GM21447 (cell line): Measurements from ENCODE around the gene CD34.
"Not testable (repeated sequence)": the region's sequence is repeated elsewhere in the genome, so short reads cannot be mapped to it uniquely, and the experiment has no call there.

Experiments
- ATAC-seq: cut with Tn5 transposase; IDR thresholded peaks from one replicate; pipeline ENCODE4 v1.9.1; 2021; ENCODE audit not compliant: unreplicated experiment

Gene CD34

DNA sequence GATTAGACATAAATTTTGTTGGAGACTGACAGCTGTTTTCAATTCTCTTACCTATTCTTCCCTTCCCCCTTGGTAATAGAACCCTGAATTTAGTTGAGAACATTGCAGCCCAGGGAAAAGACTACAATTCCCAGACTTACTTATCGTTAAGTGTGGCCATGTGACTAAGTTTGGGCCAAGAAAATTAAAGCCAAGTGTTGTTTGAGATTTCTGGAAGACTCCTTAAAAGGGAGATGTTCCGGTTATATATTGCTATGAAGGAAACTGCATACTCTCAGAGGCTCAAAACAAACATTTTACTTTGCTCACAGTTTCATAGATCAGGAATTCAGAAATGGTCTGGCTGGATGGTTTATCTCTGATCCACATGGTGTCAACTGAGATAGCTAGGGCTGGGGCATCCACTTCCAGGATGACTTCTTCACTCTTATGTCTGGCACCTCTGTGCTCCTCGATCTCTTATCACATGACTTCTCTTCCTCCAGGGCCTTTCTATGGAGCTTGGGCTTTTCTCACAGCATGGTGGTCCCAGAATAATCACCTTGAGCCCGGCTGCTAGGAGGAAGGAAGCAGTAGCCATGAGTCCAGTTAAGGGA lies 22.4 kb upstream of the CD34 start:
- ATAC-seq = no peak

DNA sequence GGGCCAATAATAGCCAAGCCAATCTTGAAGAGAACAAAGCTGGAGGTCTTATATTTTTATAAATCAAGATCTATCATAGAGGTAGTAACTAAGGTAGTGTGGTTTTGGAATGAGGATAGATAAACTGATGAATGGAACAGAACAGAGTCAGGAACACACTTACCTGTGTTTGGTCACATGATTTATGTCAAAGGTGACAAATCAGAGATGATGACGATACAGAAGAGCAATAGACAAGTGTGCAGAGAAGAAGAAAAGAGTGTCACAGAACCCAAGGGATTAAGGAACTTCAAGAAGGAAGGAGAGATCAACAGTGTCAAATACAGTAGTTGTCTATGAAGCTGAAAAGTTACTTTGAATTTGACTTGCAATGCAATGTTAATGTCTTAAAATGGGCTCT lies 16.1 kb upstream of the CD34 start:
- no peak for ATAC-seq

DNA sequence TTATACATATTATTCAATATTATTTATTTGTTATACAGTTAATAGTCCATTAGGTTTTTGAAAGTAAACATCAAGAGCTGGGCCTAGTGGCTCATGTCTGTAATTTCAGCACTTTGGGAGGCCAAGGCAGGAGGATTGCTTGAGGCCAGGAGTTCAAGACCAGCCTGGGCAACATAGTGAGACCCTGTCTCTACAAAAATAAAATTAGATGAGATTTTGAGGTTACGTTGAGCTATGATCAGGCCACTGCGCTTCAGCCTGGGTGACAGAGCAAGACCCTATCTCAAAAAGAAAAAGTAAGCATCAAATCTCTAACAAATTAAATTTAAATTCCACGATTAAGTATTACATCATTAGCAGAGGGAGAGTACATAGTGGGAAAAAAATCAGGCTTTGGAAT lies 15.0 kb upstream of the CD34 start:
- not testable (repeated sequence) for ATAC-seq

DNA sequence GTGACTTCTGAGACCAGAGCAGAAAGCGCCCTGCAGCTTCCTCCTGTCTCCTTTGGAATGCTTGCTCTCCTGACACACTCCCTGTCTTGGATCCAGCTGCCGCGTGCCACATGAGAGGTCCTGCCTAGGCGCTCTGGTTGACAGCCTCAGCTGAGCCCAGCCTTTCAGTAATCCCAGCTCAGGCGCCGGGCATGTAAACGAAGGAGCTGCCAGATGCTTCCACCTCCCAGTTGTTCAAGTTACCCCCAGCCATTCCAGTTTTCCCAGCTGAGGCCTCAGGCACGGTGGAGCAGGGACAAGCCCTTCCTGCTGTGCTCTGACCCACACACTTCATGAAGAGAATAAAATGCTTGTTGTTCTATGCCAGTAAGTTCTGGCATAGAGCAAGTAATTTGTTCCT lies 14.3 kb upstream of the CD34 start:
- ATAC-seq = no peak

DNA sequence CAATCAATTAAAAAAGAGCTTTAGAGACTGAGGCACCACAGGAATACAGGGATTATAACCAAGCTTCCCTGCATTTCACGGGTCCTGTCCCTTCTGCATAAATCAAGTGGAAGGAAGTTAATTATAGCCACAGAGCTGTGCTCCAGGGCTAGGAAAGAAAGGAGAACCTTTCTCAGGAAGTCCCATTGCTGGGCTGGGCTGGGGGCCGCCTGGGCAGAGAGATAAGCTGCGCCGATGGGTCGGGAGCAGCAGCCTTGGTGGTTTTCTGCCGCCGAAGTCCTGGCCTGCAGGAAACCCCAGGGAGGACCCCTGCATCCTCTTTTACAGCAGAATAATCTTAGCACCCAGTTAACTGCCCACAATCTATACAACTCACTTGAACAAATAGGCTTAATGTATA lies 12.6 kb upstream of the CD34 start:
- no peak for ATAC-seq

DNA sequence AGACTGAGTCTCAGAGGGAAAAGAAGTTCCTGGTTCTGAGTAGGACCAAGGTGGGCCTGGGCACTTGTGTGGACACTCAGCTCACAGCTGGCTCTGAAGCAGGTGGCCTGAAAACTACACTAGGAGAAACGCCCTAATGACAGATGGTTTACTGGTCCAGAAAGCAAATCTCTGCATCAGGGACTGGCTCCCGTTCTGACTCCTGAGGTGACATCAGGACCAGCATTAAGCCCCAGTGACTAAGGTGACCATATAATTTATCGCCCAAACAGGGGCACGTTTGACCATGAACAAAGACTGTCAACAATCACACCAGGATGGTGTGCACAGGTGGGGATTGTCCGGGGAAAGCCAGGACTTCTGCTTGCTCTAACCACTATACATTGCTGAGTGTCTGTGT lies 12.2 kb upstream of the CD34 start:
- ATAC-seq = no peak

DNA sequence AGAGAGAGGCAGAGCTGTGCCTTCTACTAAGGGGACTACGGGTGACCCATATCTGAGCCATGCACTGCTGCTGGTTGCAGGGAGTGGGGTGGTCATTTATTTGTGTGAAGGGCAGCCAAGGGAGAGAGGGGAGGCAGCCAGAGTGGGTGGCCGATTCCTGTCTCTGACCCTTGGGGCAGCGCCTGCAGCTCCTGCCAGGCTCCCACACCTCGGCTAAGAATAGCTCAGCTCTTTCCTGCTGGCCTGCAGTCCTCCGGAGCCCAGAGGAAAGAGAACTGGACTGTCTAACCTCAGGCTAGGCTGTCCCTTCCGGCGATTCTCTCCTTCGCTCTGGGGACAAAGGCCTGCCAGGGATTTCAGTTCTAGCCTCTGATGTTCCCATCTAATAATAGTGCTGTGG lies 11.6 kb upstream of the CD34 start:
- no peak for ATAC-seq

DNA sequence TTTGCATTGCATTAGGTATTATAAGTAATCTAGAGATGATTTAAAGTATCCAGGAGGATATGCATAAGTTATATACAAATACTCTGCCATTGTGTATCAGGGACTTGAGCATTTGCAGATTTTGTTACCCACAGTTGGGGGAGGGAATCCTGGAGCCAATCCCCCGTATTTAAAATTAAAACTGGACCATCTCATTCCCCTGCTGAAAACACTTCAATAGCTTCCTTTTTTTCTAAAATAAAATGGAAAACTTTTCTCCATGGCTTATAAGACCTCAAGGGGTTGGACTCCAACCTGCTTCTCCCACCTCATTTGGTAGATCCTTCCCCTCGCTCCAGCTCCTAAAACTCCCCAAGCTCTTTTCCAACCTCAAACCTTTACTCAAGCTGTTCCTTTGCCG lies 10.4 kb upstream of the CD34 start:
- no peak for ATAC-seq

DNA sequence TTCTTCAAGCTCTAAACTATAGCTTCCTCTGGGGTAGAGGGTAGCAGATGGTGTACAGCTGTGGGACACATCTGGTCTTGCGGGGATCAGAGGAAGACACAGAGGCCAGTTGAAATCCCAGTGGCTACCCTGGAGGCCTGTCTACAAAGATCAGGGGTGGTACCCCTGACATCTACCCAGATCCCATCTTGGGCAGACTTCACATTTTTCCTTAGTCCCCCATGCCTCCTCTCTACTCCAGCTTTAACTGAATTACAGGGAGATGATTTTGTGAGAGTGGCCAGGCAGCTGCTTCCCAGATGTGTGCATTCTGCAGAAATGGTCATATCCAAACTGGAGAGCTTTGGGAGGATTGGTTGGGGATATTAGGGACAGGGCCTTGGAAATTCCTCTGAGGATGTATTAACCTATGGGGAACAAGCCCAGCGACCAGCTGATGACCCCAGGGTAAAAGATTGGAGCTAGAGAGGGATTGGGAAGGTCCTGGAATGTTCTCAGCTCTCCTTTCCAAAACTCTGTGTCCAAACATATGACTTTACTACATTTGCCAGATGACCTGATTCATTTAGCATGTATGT lies 9.6 kb upstream of the CD34 start:
- no peak for ATAC-seq

DNA sequence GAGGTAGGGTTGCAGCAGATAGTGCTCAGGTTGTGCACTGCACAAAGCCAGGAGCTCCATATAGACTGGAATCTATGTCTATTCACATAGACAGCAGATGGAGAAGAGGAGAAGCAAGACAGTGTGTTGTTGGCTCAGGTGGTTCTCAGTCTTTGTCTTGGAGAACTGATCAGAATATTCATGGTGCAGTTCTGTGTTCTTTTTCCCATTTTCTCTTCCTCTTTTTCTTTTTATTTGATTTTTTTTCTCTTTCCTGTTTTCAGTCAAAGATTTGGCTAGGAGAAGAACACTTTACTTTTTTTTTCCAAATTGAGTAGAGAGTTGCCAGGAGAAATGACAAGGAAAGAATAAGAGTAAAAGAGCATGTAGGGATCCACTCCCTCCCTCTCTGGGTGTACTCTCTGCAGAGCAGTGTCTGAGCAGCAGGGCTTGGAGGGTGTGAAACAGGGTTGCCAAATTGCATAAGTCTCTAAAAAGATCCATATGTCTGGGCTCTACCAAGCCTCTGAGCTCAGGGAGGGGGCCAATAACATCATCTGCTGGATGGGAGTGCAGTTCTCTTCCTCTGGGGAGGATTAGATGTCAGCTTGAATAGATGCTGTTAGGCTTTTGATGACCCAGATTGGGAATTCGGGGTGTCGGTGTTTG lies 8.7 kb upstream of the CD34 start:
- no peak for ATAC-seq

DNA sequence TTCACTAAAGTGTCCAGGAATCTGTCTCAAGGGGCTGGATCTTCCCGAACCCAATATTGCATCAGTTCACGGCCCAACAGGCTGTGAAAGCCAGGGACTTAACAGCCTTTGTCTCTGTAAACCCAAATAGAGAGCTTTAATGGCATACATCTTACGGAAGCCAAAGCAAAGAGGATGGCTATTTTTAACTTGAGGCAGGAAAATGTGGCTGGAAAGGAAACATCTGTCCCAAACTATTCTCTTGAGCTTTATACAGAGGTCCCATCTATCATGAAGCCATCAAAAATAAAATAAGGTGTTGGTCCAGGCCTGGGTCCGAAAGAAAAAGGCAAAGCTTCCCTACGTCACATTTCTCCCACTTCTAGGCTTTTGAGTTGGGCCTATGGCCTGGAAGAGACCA lies 7.7 kb upstream of the CD34 start:
- ATAC-seq = no peak

DNA sequence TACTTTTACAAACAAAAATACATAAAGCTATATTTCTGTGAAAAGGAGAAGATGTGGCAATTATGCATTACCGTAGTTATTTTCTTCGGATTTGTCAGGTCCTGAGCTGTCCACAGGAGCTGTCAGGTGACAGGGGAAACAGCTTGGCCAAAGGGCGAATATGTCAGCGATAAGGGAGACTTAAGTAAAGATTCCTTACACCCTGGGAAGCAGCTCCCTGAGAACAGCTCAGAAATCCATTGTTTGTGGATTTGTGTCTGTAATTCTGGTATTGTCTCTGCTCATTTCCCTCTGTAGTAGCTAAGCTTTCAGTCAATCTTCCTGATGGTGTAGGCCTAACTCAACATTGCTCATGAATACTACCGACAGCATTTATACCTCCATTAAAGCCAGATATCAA lies 7.1 kb upstream of the CD34 start:
- no peak for ATAC-seq

DNA sequence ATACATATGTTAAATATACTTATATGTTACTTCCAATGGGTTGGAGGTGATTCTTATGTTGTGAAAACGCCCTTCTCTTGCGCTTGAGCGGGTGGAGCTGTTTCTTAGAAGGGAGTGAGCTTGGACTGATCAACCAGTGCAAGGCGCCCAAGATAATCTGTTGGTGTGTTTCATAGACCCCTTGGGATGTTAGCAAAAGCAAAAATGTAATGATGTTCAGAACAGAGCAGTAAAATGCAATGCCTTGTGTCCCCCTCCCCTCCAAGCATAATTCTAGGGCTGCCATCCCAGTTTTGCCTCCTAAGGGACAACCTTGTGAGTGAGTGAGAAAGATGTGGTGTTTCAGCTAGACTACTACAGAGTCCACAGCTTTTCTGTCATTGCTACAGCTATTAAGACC lies 6.2 kb upstream of the CD34 start:
- no peak for ATAC-seq

DNA sequence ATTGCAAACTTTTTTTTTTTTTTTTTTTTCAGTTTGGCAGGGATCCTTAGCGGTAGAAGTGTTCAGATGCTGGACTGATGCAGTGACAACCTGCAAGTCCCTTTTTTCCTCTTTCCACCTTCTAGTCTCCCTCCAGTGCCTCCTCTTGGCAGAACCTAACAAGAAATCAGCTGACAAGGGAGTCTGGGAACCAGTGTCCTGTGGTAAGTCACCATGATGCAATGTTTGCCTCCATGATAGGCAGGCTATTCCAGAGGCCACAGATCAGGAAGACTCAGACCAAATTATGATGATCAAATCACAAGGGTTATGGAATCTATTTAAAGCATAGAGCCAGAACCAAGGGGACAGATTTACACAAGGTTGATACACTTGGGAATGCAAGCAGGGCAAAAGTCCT lies 3.0 kb upstream of the CD34 start:
- no peak for ATAC-seq

DNA sequence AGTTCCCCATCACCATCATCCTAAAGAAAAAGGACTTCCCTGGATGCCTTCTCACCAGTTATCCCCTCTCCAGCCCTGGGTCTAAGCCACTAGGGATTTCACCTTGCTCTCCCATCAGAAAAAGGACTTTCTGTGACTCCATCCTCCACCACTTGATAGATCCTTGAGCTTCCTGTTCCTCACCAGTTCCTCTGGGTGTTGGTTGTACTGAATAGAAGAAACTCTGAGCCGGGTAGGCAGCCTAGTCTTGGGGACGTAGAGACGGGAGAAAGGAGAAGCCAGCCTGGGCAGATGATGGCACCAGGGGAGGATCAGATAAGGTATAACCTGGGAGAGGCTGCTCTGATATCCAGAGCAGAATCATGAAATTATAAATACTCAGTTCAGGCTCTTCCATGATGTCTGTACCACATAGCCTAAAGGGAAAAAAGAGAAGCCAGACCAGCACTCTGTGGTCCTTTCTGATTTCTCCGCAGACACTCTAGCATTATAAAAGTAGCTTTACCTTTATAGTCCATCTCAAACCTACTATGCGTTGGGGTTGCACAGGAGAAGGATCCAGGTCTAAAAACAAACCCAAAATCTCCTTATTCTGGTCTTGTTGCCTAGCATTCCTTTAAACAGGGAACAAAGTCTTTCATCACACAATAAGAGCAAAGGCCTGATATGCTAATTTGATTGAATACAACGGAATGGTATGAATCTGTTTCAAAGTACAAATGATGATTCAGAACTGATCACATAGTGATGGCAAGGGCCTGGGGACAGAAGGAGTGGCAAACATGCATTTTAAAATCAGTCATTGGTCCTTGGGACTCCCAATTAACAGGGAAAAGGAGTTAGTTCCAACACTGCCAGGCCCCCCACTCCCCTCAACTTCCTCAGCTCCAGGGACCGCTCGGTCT lies 1.2 kb upstream of the CD34 start:
- no peak for ATAC-seq

DNA sequence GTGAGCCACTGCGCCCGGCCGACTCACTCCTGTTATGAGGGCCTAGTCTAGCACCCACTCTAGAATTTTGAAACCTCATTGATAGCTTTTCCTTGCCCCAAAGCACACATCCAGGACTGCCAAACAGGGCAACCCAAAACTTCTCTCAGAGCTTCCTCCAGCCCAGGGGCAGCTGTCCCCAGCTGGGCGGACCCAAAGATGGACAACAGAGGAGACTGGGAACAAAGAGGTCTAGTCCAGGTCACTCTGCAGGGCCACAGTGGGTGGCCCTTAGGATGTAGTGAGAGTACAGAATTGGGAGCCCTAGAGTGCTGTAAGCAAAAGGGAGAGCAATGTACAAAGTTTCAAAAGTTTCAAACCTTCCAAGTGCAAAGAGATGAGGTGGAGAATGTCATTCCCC lies 1.2 kb downstream of the CD34 start:
- no peak for ATAC-seq

DNA sequence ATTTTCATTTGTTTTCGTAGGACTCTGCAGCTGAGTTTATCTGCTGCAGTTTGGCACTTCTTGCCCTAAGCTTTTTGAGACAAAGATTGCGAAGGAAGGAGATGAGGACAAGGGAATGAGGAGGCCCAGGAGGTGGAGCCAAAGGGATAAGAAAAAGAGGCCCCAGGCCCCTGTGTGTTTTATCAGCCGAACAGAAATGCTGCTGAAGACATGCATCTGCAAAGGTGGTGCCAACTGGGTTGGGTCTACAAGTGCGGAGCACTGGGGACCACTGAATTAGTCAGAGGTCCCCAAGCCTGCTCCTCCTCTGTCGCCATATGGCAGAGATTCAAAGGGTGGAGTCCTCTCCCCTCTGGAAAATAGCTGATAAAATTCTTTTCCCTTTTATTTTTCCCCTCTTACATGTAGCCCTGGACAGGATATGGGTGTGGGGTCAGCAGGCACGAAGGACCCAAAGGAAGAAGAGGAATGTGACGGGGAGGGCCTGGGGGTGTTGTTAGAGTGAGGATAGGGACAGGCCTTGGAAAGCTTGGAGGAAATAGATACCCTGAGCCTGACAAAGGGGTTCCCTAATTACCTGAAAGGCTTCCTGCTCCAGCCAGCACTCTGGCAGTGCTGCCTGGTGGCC lies 2.7 kb downstream of the CD34 start:
- no peak for ATAC-seq

DNA sequence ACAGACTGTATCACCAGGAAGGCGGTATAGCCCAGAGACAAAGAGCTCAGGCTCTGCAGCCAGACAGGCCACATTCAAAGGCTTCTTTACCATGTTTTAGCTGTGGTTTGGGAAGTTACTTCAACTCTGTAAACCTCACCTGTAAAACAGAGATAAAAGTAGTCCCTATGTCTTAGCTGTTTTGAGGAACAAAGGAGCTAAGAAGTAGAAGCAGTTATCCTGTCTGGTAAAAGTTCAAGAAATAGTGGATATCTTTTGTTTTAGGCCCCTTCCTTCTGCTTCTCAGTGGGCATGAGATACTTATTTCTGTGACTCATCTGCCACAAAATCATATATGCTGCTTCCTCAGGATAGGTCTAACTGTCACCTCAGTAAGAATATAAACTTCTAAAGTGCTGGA lies 6.5 kb downstream of the CD34 start:
- no peak for ATAC-seq

DNA sequence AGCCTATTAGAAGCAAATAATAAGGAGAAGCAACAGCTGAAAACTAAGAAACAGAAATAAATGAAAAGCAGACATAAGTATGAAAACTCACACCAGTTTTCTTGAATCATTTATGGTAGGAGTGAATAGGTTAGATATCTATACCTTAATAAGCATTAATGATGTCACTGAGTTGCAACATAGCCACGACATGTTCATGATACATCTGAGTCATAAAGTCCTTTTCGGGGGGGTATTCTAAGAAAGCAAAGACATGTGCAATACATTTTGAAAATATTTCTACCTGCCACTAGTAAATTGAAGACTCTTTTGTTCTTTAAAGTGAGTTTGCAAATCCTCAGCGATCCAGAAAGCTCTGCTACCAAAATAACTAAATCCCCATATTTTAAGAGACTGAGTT lies 7.2 kb downstream of the CD34 start:
- ATAC-seq = no peak

DNA sequence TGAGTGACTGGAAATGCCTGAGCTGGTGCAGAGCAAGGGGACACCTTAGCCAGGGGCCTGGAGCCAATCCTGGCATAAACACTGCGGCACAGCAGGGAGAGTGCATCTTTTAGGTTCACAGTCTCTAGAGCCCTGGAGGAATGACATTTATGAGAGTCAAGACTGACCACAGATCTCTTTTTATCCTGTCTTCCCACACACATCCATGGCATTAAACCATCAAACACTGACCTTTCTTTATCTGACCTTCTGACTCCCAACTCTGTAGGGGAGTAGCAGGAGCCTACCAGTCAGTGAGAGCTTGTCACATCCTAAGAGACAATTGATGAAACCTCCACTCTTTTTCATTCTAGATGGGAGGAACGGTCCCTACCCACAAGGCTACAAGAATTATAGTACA lies 7.9 kb downstream of the CD34 start:
- ATAC-seq = no peak

DNA sequence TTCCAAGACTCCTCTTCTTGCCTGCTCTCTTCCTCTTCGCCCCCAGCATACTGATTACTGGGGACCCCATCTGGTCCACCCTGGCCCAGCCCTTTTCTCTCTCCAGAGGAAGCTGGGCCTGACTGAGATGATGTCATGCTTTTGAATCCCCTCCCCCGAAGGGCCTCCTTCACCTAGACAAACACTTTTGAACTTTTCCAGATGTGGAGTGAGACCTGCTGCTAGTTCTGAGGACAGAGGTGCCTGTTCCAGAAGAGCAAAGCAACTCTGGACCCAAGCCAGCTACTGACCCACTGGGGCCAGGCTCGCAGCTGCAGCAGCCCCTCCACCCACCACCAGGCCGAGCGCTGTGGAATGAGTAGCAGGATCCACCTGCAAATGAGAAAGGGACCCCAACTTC lies 8.4 kb downstream of the CD34 start:
- ATAC-seq = no peak
